Adrenal gland (tissue), 5 donors: ENCODE measurements around the gene MGST2.

Experiments used
- POLR2A ChIP-seq, 2 donors: fragments of 450-650 bp; IDR thresholded peaks; one replicate each; pipeline ENCODE4 v1.6.1; 2017; ENCODE audit warnings: antibody characterized with exemption in 2 of 2, mild to moderate bottlenecking in 2 of 2, moderate library complexity in 1 of 2
- TF ChIP-seq, protein P1 (sequence below), 6 experiments: fragments of 450-650 bp in 4 of 6; fragments of 200-600 bp in 2 of 6; sonication (generic) in 1 of 6; IDR thresholded peaks; 1 replicate in 5 of 6; 2 replicates in 1 of 6; pipeline versions ENCODE4 v1.5.1 to v1.8.0; 2016 to 2021; ENCODE audit warnings: antibody characterized with exemption in 6 of 6, mild to moderate bottlenecking in 2 of 6, moderate library complexity in 1 of 6
- donor health status: DM: no; HTN: no; CAD: no.

GRCh38 chr4:139628184-139629012 lies 37.2 kb upstream of the MGST2 start:
- TF ChIP-seq POLR2A (IDR thresholded peaks at IDR 0.05): no peak
- TF ChIP-seq, protein P1, sequence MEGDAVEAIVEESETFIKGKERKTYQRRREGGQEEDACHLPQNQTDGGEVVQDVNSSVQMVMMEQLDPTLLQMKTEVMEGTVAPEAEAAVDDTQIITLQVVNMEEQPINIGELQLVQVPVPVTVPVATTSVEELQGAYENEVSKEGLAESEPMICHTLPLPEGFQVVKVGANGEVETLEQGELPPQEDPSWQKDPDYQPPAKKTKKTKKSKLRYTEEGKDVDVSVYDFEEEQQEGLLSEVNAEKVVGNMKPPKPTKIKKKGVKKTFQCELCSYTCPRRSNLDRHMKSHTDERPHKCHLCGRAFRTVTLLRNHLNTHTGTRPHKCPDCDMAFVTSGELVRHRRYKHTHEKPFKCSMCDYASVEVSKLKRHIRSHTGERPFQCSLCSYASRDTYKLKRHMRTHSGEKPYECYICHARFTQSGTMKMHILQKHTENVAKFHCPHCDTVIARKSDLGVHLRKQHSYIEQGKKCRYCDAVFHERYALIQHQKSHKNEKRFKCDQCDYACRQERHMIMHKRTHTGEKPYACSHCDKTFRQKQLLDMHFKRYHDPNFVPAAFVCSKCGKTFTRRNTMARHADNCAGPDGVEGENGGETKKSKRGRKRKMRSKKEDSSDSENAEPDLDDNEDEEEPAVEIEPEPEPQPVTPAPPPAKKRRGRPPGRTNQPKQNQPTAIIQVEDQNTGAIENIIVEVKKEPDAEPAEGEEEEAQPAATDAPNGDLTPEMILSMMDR (IDR thresholded peaks at IDR 0.05): no peak
